ENCODE results near the gene PSMD11.

Gene PSMD11

GRCh38 chr17:32493976-32494513, 49.7 kb downstream of the PSMD11 start:
- no peak for DNase-seq (ENCODE audit: extremely low read depth, low read depth)
- no peak overlapping the region for H3K4me3 ChIP-seq (replicated peaks; ENCODE audit: low read depth, low read length)
- TF ChIP-seq CTCF (IDR thresholded peaks at IDR 0.05; ENCODE audit: low read depth, low read length, missing control alignments) = no peak

- DNase-seq (ENCODE audit: extremely low read depth, low read depth) = no peak
- H3K4me3 ChIP-seq (replicated peaks; ENCODE audit: low read depth, low read length) = no peak overlapping the region
- TF ChIP-seq CTCF (IDR thresholded peaks at IDR 0.05; ENCODE audit: low read depth, low read length, missing control alignments) = no peak
Observed at GRCh38 chr17:32494621-32495358, 50.5 kb downstream of the PSMD11 start.

GRCh38 chr17:32495359-32496231, 51.3 kb downstream of the PSMD11 start:
- H3K4me3 ChIP-seq (replicated peaks; ENCODE audit: low read depth, low read length) = no peak overlapping the region
- no peak for TF ChIP-seq CTCF (IDR thresholded peaks at IDR 0.05; ENCODE audit: low read depth, low read length, missing control alignments)
- DNase-seq (ENCODE audit: extremely low read depth, low read depth) = no peak

GRCh38 chr17:32496395-32497073, 52.2 kb downstream of the PSMD11 start:
- no peak for DNase-seq (ENCODE audit: extremely low read depth, low read depth)
- no peak overlapping the region for H3K4me3 ChIP-seq (replicated peaks; ENCODE audit: low read depth, low read length)
- no peak for TF ChIP-seq CTCF (IDR thresholded peaks at IDR 0.05; ENCODE audit: low read depth, low read length, missing control alignments)

- no peak overlapping the region for H3K4me3 ChIP-seq (replicated peaks; ENCODE audit: low read depth, low read length)
- DNase-seq (ENCODE audit: extremely low read depth, low read depth) = no peak
- TF ChIP-seq CTCF (IDR thresholded peaks at IDR 0.05; ENCODE audit: low read depth, low read length, missing control alignments) = peak; percentile 15
Observed at GRCh38 chr17:32497431-32498205, 53.3 kb downstream of the PSMD11 start.

- no peak overlapping the region for H3K4me3 ChIP-seq (replicated peaks; ENCODE audit: low read depth, low read length)
- TF ChIP-seq CTCF (IDR thresholded peaks at IDR 0.05; ENCODE audit: low read depth, low read length, missing control alignments) = no peak
- no peak for DNase-seq (ENCODE audit: extremely low read depth, low read depth)
Observed at GRCh38 chr17:32498391-32498790, 54.1 kb downstream of the PSMD11 start.
